ENCODE data around the gene PRKCE. TPM values are rescaled to one million over a fixed set of nuclear protein-coding genes. Genes with fewer than 3 reads are reported as not detected.

Gene PRKCE
- total RNA-seq, 1 donor: 12.5 TPM

- no peak for TF ChIP-seq CTCF (IDR thresholded peaks at IDR 0.05; ENCODE audit: insufficient read depth, low read length)
- H3K4me3 ChIP-seq (ENCODE audit: low read depth, low read length): no peak overlapping the region
- DNase-seq (ENCODE audit: low read depth): no peak
Observed at GRCh38 chr2:45965871-45966498, 314.5 kb downstream of the PRKCE start.

GRCh38 chr2:45968946-45969584 is 317.6 kb downstream of the PRKCE start:
- no peak for TF ChIP-seq CTCF (IDR thresholded peaks at IDR 0.05; ENCODE audit: insufficient read depth, low read length)
- peak; percentile 55 for DNase-seq (ENCODE audit: low read depth)
- H3K4me3 ChIP-seq (ENCODE audit: low read depth, low read length): no peak overlapping the region

- TF ChIP-seq CTCF (IDR thresholded peaks at IDR 0.05; ENCODE audit: insufficient read depth, low read length): no peak
- no peak overlapping the region for H3K4me3 ChIP-seq (ENCODE audit: low read depth, low read length)
- DNase-seq (ENCODE audit: low read depth): no peak
Observed at GRCh38 chr2:45973426-45973825, 322.0 kb downstream of the PRKCE start.

GRCh38 chr2:45974056-45974455 is 322.6 kb downstream of the PRKCE start:
- no peak for DNase-seq (ENCODE audit: low read depth)
- no peak for TF ChIP-seq CTCF (IDR thresholded peaks at IDR 0.05; ENCODE audit: insufficient read depth, low read length)
- no peak overlapping the region for H3K4me3 ChIP-seq (ENCODE audit: low read depth, low read length)

- DNase-seq (ENCODE audit: low read depth): no peak
- no peak for TF ChIP-seq CTCF (IDR thresholded peaks at IDR 0.05; ENCODE audit: insufficient read depth, low read length)
- H3K4me3 ChIP-seq (ENCODE audit: low read depth, low read length): no peak overlapping the region
Observed at GRCh38 chr2:45974762-45975408, 323.4 kb downstream of the PRKCE start.

- H3K4me3 ChIP-seq (ENCODE audit: low read depth, low read length): no peak overlapping the region
- no peak for TF ChIP-seq CTCF (IDR thresholded peaks at IDR 0.05; ENCODE audit: insufficient read depth, low read length)
- no peak for DNase-seq (ENCODE audit: low read depth)
Observed at GRCh38 chr2:45975752-45976517, 324.5 kb downstream of the PRKCE start.

All from fibroblast of the aortic adventitia (primary cell).